K562 (cell line): ENCODE results near the gene GAS2L1. TPM values are rescaled to one million over a fixed set of nuclear protein-coding genes. Genes with fewer than 3 reads are reported as not detected.

Source experiments
- ATAC-seq: fragments of 200-7000 bp; cut with Tn5 transposase; 3 replicates; pipeline ENCODE4 v1.9.1; 2020; ENCODE audit warnings: moderate library complexity
- BruUV-seq: library from RNA; stranded (reverse); fragments of 400-500 nt; replicated peaks from 2 replicates; lab custom pipeline; 2021; lab: Mats Ljungman, UMichigan
- CTCF ChIA-PET: fragments of 300-600 bp; formaldehyde crosslinking; extraction: SDS; loops from one replicate; lab custom pipeline; 2021; ENCODE audit warnings: low intra/inter-chr PET ratio; lab: Yijun Ruan, JAX
- POLR2A ChIA-PET: fragments of 300-600, 350-650 bp; sonication (Branson Sonifier 250); formaldehyde crosslinking; extraction: SDS; loops from one replicate; lab custom pipeline; 2021; ENCODE audit warnings: antibody characterized with exemption, inconsistent platforms; lab: Yijun Ruan, JAX
- DNase-seq, 4 experiments: peaks; one replicate each; pipeline versions ENCODE4 v3.0.0 to v3.0.0-alpha.2; 2011 to 2018; ENCODE audit warnings: low spot score in 3 of 4, mixed read lengths in 3 of 4; ENCODE audit errors: extremely low read depth in 1 of 4
- FAIRE-seq: peaks from 2 replicates; lab custom pipeline; 2011; peaks lifted over from hg19 to GRCh38; lab: Jason Lieb, UNC
- H2AFZ ChIP-seq: 2 replicates; pipeline ENCODE4 v1.6.0; 2011; ENCODE audit warnings: low read depth, low read length, control low read depth, inconsistent platforms
- H3K27ac ChIP-seq: fragments of 200-600 bp; 3 replicates; pipeline ENCODE4 v1.8.0; 2011; ENCODE audit warnings: low read depth, mild to moderate bottlenecking, control low read depth, inconsistent platforms, low read length, moderate library complexity, mixed read lengths; ENCODE audit errors: extremely low read depth
- H3K27me3 ChIP-seq, 2 experiments: fragments of 300-600 bp in 1 of 2; 2 replicates in 1 of 2; 3 replicates in 1 of 2; pipeline versions ENCODE4 v1.6.0 to v1.8.0; 2011; ENCODE audit warnings: inconsistent platforms in 2 of 2, low read length in 2 of 2, mild to moderate bottlenecking in 1 of 2, mixed read lengths in 1 of 2, moderate library complexity in 1 of 2; ENCODE audit not compliant: control insufficient read depth in 2 of 2, insufficient read depth in 2 of 2
- H3K36me3 ChIP-seq: fragments of 300-600 bp; 3 replicates; pipeline ENCODE4 v1.8.0; 2011; ENCODE audit warnings: mild to moderate bottlenecking, low read length, inconsistent platforms; ENCODE audit not compliant: control insufficient read depth, insufficient read depth
- H3K4me1 ChIP-seq, 2 experiments: fragments of 200-600 bp in 1 of 2; replicated peaks in 1 of 2; 2 replicates in 1 of 2; 3 replicates in 1 of 2; pipeline versions ENCODE4 v1.5.1 to v1.8.0; 2011; ENCODE audit warnings: inconsistent platforms in 2 of 2, low read length in 2 of 2, mild to moderate bottlenecking in 1 of 2, mixed read lengths in 1 of 2, moderate library complexity in 1 of 2; ENCODE audit not compliant: control insufficient read depth in 2 of 2, insufficient read depth in 2 of 2
- H3K4me2 ChIP-seq: 2 replicates; pipeline ENCODE4 v1.6.1; 2011; ENCODE audit warnings: low read length, control low read depth, inconsistent platforms, mixed read lengths; ENCODE audit not compliant: insufficient read depth
- H3K4me3 ChIP-seq: fragments of 200-600 bp; sonication (generic), shearing (Covaris generic); 2 replicates; pipeline ENCODE4 v1.5.1; 2016; ENCODE audit warnings: control low read depth, inconsistent platforms
- H3K79me2 ChIP-seq: fragments of 200-600 bp; 3 replicates; pipeline ENCODE4 v1.8.0; 2011; ENCODE audit warnings: low read length, inconsistent platforms; ENCODE audit not compliant: control insufficient read depth, insufficient read depth
- H3K9ac ChIP-seq, 2 experiments: 2 replicates each; pipeline versions ENCODE4 v1.6.0 to v1.6.1; 2011; ENCODE audit warnings: low read depth in 2 of 2, low read length in 2 of 2, control low read depth in 1 of 2, inconsistent platforms in 1 of 2, mild to moderate bottlenecking in 1 of 2, mixed read lengths in 1 of 2; ENCODE audit not compliant: insufficient read depth in 1 of 2
- H3K9me1 ChIP-seq: one replicate; pipeline ENCODE4 v1.6.0; 2011; ENCODE audit warnings: inconsistent platforms, mild to moderate bottlenecking, low read length, moderate library complexity; ENCODE audit not compliant: control insufficient read depth, insufficient read depth
- H3K9me3 ChIP-seq: replicated peaks from 2 replicates; pipeline ENCODE4 v1.5.1; 2011; ENCODE audit warnings: low read depth, low read length, inconsistent platforms; ENCODE audit not compliant: control insufficient read depth, insufficient read depth
- H4K20me1 ChIP-seq: replicated peaks from 2 replicates; pipeline ENCODE4 v1.6.1; 2011; ENCODE audit warnings: low read length, inconsistent platforms, mixed read lengths; ENCODE audit not compliant: control insufficient read depth, insufficient read depth
- ATF2 ChIP-seq: sonication (generic); formaldehyde crosslinking; IDR thresholded peaks from 2 replicates; pipeline ENCODE4 v1.8.1; 2022; ENCODE audit warnings: missing genetic modification reagents
- CBX5 ChIP-seq: IDR thresholded peaks from 2 replicates; pipeline ENCODE4 v1.6.1; 2014; ENCODE audit warnings: low read depth, borderline replicate concordance
- FOXK1 ChIP-seq: sonication (generic); formaldehyde crosslinking; IDR thresholded peaks from 2 replicates; pipeline ENCODE4 v1.8.0; 2022; ENCODE audit warnings: missing genetic modification reagents, mild to moderate bottlenecking, borderline replicate concordance
- HEY1 ChIP-seq: fragments of 250-450 bp; sonication (Bioruptor Pico); IDR thresholded peaks from 2 replicates; pipeline ENCODE4 v1.5.0; 2020; ENCODE audit warnings: mild to moderate bottlenecking, moderate library complexity, borderline replicate concordance
- MCM7 ChIP-seq, 2 experiments: fragments of 450-650 bp; IDR thresholded peaks; 2 replicates each; pipeline ENCODE4 v1.6.1; 2016 to 2018
- NCOA6 ChIP-seq: fragments of 450-650 bp; IDR thresholded peaks from 2 replicates; pipeline ENCODE4 v1.6.1; 2017; ENCODE audit warnings: mild to moderate bottlenecking
- PML ChIP-seq: IDR thresholded peaks from 2 replicates; pipeline ENCODE4 v1.6.1; 2012; ENCODE audit warnings: low read length, inconsistent platforms
- POU5F1 ChIP-seq: fragments of 150-350 bp; IDR thresholded peaks from 2 replicates; pipeline ENCODE4 v1.6.1; 2014; ENCODE audit warnings: borderline replicate concordance, low read length, low read depth, mild to moderate bottlenecking; ENCODE audit not compliant: partially characterized antibody
- RHOXF2B ChIP-seq: fragments of 250-450 bp; sonication (Bioruptor Pico); conservative IDR thresholded peaks from 2 replicates; pipeline ENCODE4 v1.5.1; 2021
- RNF219 ChIP-seq: fragments of 250-450 bp; sonication (Bioruptor Pico); IDR thresholded peaks from 2 replicates; pipeline ENCODE4 v1.5.0; 2022; ENCODE audit warnings: mild to moderate bottlenecking
- RUNX1 ChIP-seq: sonication (generic); IDR thresholded peaks from 2 replicates; pipeline ENCODE4 v1.6.1; 2016; ENCODE audit warnings: antibody characterized with exemption, low read depth
- SMAD2 ChIP-seq: fragments of 150-350 bp; IDR thresholded peaks from 2 replicates; pipeline ENCODE4 v1.6.1; 2014; ENCODE audit warnings: low read depth, mild to moderate bottlenecking, low read length
- STAG1 ChIP-seq: sonication (generic); formaldehyde crosslinking; IDR thresholded peaks from 2 replicates; pipeline ENCODE4 v1.5.0; 2020; ENCODE audit warnings: missing genetic modification reagents, borderline replicate concordance
- UBTF ChIP-seq, 2 experiments: IDR thresholded peaks; 2 replicates each; pipeline ENCODE4 v1.6.1; 2012; ENCODE audit warnings: improper control_type of control experiment in 2 of 2, low read depth in 2 of 2, low read length in 2 of 2, borderline replicate concordance in 1 of 2
- ZBTB17 ChIP-seq: fragments of 450-650 bp; formaldehyde crosslinking; IDR thresholded peaks from 2 replicates; pipeline ENCODE4 v1.4.0; 2020; ENCODE audit warnings: mild to moderate bottlenecking
- ZNF165 ChIP-seq: fragments of 250-450 bp; sonication (Bioruptor Pico); IDR thresholded peaks from 2 replicates; pipeline ENCODE4 v1.4.0; 2020; ENCODE audit warnings: borderline replicate concordance
- ZNF3 ChIP-seq: fragments of 250-450 bp; sonication (Bioruptor Pico); IDR thresholded peaks from 2 replicates; pipeline ENCODE4 v1.5.0; 2021; ENCODE audit warnings: mild to moderate bottlenecking, moderate library complexity
- ZNF507 ChIP-seq: conservative IDR thresholded peaks from 2 replicates; pipeline ENCODE4 v1.6.1; 2017; ENCODE audit warnings: missing genetic modification characterization, missing compliant biosample characterization
- ZNF583 ChIP-seq: fragments of 250-450 bp; sonication (Bioruptor Pico); IDR thresholded peaks from 2 replicates; pipeline ENCODE4 v1.4.0; 2020
- ZNF79 ChIP-seq: fragments of 250-450 bp; sonication (Bioruptor Pico); IDR thresholded peaks from 2 replicates; pipeline ENCODE4 v1.4.0; 2020; ENCODE audit warnings: low read depth, mild to moderate bottlenecking, moderate library complexity
- WGBS: fragments of 100-300 bp; shearing (Covaris generic); methylation state at CpG from one replicate; pipeline ENCODE4 v1.1.6; 2016; ENCODE audit warnings: low coverage, mixed read lengths; ENCODE audit not compliant: insufficient coverage; ENCODE audit errors: missing lambda C conversion rate; 5-methylcytosine and 5-hydroxymethylcytosine counted together
- in situ Hi-C: fragments of 300-500 bp; cut with MboI; formaldehyde crosslinking; loops from 4 replicates; pipeline ENCODE4 v1.15.0; 2018; ENCODE audit warnings: inconsistent platforms, mixed read lengths
- intact Hi-C: fragments of 100-400 bp; cut with micrococcal nuclease; formaldehyde crosslinking; loops from 2 replicates; pipeline ENCODE4 v1.14.2; 2022
- polyA plus RNA-seq, 8 experiments: library from polyadenylated mRNA; depleted of rRNA in 4 of 8; stranded (reverse) in 5 of 8; unstranded in 3 of 8; fragments of >200 nt; fragmentation: Nextera tagmentation in 2 of 8; fragmentation: Illumina TruSeq in 1 of 8; extraction: Ambion mirVana in 2 of 8; extraction: Trizol in 1 of 8; gene quantifications; 2 replicates each; pipeline versions ENCODE4 v1.2.1 to v1.2.3, GENCODE V29; 2011 to 2014; ENCODE audit warnings: inconsistent platforms in 1 of 8, missing spikeins in 1 of 8
- total RNA-seq, 7 experiments: library from RNA; depleted of rRNA in 6 of 7; stranded (reverse); fragments of >200 nt in 6 of 7; fragmentation: Illumina TruSeq in 2 of 7; extraction: Trizol in 2 of 7; gene quantifications; 2 replicates each; pipeline versions ENCODE4 v1.2.1 to v1.2.3, GENCODE V29; 2011 to 2021; ENCODE audit warnings: low replicate concordance in 1 of 7

Gene GAS2L1
- total and polyA plus RNA-seq, 9 of the 15 experiments (the other 6 are each of a cell fraction or from before 2014, with no cell fraction given), result 0.56 to 19.7 (median 3.2) TPM

- TF ChIP-seq ZBTB17 (CRISPR knock-in tag) (no peak), HEY1 (no peak), SMAD2 (no peak), STAG1 (CRISPR knock-in tag) (no peak), MCM7 (IDR thresholded peaks at IDR 0.05) (no peak), UBTF (IDR thresholded peaks at IDR 0.05; ENCODE audit: borderline replicate concordance in 1 of 2, low read depth in 2 of 2, low read length in 2 of 2) (no peak), RUNX1 (no peak), RHOXF2B (CRISPR knock-in tag) (no peak), ZNF165 (CRISPR knock-in tag) (no peak), CBX5 (no peak)
Measured at GRCh38 chr22:29351891-29352290, 45.4 kb downstream of the GAS2L1 start (continued).

GRCh38 chr22:29352778-29353177 is 46.3 kb downstream of the GAS2L1 start:
- no peak for FAIRE-seq
- no peak for TF ChIP-seq RNF219 (CRISPR knock-in tag)
- TF ChIP-seq POU5F1, result no peak
- no peak for TF ChIP-seq NCOA6
- no peak for TF ChIP-seq ZNF3 (CRISPR knock-in tag)
- no peak for TF ChIP-seq PML
- no peak for TF ChIP-seq ATF2 (CRISPR knock-in tag)
- TF ChIP-seq ZNF507 (tag), result no peak
- TF ChIP-seq ZNF79 (CRISPR knock-in tag), result no peak
- no peak for TF ChIP-seq FOXK1 (CRISPR knock-in tag)
- no peak for TF ChIP-seq ZNF583 (CRISPR knock-in tag)

More at GRCh38 chr22:29352778-29353177, 46.3 kb downstream of the GAS2L1 start:
- Histone ChIP-seq H3K27me3 (no peaks in the 10 kb centered on the region), H3K9ac (no peak overlapping the region), H3K9me3 (no peaks in the 10 kb centered on the region), H3K4me1 (no peaks in the 10 kb centered on the region), H3K9me1 (no peaks in the 10 kb centered on the region), H2AFZ (no peak overlapping the region), H3K79me2 (no peaks in the 10 kb centered on the region), H3K4me3 (no peak overlapping the region), H3K36me3 (peaks cover 84% of the 10 kb centered on the region), H3K4me2 (no peak overlapping the region), H4K20me1 (no peaks in the 10 kb centered on the region), H3K27ac (no peak overlapping the region)
- WGBS, result 86% methylated on average over 6 of the region's 9 CpGs
- BruUV-seq, result no TSS peak
- intact Hi-C loops (no loop called here), in situ Hi-C loops (no loop called here)
- POLR2A ChIA-PET, result no interaction called here
- DNase-seq (no peak), ATAC-seq (no peak)
- CTCF ChIA-PET, result no interaction called here
